ENCODE data around the gene FCMR.
"Not testable (repeated sequence)": the region's sequence is repeated elsewhere in the genome, so short reads cannot be mapped to it uniquely, and the experiment has no call there.

FCMR gene

GRCh38 chr1:206867239-206867638 lies 54.5 kb downstream of the FCMR start:
- DNase-seq: no peak

DNA sequence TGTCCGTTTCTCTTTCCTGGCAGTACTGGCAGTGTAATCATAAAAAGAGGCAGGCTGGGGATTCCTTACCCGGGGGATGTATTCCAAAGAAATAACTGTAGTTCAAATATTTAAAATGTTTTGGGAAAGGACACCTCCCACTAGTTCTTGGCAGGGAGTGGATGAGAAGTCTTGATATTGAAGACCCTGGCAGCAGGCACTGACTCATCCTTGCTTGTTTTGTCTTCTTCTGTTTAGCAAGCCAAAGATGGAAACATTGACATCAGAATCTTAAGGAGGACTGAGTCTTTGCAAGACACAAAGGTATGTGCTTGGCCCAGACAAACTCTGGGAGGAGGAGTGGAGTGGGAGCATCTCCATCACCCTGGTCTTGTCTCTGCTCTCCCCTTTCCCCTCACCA lies 55.7 kb downstream of the FCMR start:
- no peak for DNase-seq

GRCh38 chr1:206864939-206865671 lies 56.6 kb downstream of the FCMR start, which contains the start of gene IL20:
IL20 (plus strand) TSS chr1:206865623; CDS start chr1:206865853, 230 bp downstream.
- DNase-seq: peak; percentile 82

DNA sequence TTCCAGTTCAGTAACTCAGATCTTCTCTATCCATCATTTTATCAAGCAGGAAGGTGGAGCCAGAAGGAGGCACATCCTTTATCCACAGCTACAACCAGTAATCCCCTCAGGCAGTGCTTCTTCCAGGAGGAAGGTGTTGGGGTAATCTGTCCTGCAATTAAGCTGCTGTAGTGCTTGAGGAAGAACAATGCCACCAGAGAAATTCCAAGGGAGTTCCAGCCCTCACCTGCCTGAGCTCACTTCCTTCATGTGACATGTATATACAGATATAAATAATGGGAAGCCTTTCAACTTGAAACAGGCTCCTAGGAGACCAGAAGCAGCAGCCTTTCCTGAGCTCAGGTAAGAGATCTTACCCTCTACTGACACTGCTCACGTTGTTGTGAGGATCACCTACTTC lies 58.5 kb downstream of the FCMR start:
- peak; percentile 83 for DNase-seq

DNA sequence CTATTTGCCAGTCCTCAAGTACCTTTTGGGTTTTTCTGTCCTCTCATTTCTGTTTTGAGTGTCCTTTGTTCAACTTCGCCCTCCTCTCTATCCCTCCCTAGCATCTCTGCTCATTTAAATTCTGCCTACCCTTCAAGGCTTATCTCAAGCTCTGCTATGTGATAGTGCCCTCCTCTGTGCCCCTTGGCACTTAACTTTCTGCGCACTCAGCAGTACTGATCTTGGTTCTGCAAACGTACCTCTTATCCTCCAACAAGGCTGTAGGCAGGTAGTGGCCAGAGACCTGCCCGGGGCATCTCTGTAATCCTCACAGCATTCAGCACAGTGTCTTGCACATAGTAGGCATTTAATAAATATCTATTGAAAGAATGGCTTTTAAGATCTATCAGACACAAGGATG lies 61.6 kb downstream of the FCMR start:
- no peak for DNase-seq

GRCh38 chr1:206859082-206859521 lies 62.6 kb downstream of the FCMR start:
- DNase-seq: no peak

DNA sequence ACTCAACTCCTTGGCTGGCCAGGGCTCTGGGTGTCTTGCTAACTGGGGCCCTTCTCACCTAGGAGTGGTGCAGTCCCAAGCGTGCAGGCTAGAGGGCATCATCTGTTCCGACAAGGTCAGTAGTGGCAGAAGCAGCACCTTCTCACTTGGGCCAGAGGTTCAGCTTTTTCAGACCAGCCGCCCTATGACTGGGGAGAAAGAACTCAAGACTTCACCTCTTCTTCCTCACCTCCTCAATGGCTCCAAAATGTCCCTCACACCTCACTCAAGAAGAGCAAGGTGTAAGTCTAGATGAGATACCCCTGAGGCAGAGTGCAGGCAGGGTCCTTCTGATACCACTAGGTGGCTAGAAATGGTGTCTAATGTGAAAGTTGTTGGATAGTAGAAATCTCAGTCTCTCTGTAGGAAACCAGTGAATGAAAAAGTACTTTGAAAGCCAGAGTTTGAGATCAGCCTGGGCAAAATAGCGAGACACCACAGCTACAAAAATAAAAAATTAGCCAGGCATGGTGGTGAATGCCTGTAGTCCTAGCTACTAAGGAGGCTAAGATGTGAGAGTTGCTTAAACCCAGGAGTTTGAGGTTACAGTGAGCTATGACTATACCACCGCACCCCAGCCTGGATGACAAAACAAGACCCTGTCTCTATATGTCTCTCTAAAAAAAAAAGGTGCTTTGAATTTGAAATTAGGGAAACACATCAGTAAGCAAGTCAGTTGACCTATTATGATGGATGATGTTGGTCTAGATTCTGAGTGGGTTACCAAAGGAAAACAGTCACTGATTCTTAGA lies 64.9 kb downstream of the FCMR start:
- peak; percentile 21 for DNase-seq

GRCh38 chr1:206855859-206856258 lies 65.9 kb downstream of the FCMR start:
- no peak for DNase-seq

DNA sequence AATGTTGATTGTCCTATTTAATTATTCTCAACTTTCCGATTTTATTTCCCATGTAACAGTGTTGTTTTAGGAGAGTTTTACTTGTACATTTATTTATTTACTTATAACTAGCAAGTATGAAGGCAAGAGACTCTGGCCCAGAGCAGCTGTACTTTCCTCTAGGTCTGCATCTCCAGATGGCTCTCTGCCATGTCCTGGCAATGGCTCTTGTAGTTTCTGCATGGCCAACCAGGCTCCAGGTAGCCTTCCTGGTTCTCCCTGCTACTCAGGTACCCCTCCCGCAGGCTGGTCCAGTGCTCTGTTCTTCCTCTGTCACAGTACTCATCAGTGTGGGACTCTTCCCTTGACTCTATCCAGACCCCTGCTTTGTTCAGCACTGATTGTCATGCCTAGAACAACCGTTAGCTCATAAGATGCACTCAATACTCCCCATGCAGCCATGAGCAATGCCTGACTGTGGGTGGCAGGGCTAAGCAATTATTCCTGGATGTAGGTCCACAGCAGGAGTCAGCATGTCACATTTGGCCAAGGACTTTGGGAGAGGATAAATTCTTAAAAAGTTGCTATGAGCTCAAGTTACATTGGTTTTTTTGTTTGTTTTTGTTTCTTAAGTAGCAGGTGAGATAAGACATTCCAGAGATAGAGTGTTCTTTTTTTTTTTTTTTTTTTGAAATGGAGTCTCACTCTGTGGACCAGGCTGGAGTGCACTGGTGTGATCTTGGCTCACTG lies 67.2 kb downstream of the FCMR start:
- DNase-seq: no peak

DNA sequence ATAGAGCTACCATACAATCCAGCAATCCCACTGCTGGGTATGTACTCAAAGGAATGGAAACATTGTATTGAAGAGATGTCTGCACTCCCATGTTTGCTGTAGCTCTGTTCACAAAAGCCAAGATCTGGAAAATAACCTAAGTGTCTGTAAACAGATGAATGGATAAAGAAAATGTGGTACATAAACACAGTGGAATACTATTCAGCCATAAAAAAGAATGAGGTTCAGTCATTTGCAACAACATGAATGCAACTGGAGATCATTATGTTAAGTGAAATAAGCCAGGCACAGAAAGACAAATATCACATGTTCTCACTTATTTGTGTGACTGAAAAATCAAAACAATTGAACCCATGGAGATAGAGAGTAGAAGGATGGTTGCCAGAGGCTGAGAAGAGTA lies 68.0 kb downstream of the FCMR start:
- DNase-seq: not testable (repeated sequence)

Data from NCI-H69 (cell line).